Measurements from ENCODE around the gene ARHGAP15.

- no peak for TF ChIP-seq CTCF (IDR thresholded peaks at IDR 0.05)
- TF ChIP-seq POLR2A (IDR thresholded peaks at IDR 0.05) = no peak
Measured at GRCh38 chr2:143133783-143134182, 4.6 kb downstream of the ARHGAP15 start.

All from esophagus squamous epithelium (tissue), 4 donors.